Measurements from ENCODE around the gene ZMIZ1. TPM values are rescaled to one million over a fixed set of nuclear protein-coding genes. Genes with fewer than 3 reads are reported as not detected.

Gene ZMIZ1
- total RNA-seq, 1 experiment from 2014 or later = 7.8 TPM

DNA sequence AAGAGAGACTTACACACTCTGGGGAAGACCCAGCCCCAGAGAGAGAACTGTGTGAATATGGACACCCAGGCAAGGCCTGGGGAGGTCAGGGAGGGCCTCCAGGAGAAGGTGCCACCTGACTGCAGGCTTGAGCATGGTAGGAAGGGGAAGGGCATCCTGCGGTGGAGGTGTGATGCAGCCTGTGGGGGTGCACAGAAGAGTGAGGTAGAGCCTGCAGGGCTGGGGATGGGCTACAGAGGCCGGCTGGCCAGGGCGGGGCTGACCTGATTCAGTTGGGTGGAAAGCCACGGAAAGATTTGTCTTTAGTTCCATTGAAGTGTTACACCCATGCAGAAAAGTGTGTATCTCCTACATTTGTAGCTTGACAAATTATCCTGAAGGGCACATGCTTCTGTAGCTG lies 47.6 kb downstream of the ZMIZ1 start:
- in situ Hi-C loops (cut with HindIII; ENCODE audit: low pct_unique_long_range_greater_than_20kb, low sequenced_read_pairs) = no loop called here
- DNase-seq (ENCODE audit: low read depth, low spot score) = no peak

DNA sequence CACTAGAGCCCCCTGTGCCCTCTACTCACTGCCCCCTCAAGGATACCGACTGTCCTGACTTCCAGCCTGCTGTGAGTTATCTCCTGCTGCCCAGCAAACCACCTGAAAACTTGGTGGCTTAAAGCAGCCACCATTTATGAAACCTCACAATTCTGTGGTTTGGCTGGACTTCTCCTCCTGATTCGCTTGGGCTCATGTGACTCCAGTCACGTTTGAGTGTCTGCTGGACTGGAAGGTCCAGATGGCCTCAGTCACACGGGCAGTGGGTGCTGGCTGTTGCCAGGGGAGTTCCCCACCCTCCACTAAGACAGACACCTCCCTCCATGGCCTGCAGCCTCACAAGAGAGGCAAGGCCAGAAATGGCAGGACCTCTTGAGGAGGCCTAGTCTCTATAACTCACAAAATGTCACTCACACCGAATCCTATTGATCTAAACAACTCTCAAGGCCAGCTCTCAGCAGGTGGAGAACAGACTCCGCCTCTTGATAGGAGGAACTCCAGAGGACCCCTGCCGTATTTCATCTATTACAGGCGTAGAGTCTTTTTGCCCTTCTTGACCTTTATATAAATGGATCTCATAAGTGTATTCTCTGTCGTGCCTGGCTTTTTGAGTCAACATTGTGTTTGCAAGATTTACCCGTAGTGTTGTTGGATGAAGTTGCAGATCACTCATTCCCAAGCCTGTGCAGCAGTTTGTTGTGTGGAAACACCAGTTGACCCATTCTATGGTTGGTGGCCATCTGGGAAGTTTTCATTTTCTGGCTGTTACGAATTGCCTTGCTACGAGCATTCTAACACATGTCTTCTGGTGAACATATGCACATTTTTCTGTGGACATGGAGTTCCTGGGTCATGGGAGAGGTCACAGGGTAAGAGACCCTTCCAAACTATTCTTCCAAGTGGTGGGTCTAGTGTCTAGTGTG lies 48.3 kb downstream of the ZMIZ1 start:
- in situ Hi-C loops (cut with HindIII; ENCODE audit: low pct_unique_long_range_greater_than_20kb, low sequenced_read_pairs) = no loop called here
- peak; percentile 38 for DNase-seq (ENCODE audit: low read depth, low spot score)

- no peak for DNase-seq (ENCODE audit: low read depth, low spot score)
- in situ Hi-C loops (cut with HindIII; ENCODE audit: low pct_unique_long_range_greater_than_20kb, low sequenced_read_pairs) = no loop called here
Observed at GRCh38 chr10:79118286-79119202, 49.8 kb downstream of the ZMIZ1 start.

DNA sequence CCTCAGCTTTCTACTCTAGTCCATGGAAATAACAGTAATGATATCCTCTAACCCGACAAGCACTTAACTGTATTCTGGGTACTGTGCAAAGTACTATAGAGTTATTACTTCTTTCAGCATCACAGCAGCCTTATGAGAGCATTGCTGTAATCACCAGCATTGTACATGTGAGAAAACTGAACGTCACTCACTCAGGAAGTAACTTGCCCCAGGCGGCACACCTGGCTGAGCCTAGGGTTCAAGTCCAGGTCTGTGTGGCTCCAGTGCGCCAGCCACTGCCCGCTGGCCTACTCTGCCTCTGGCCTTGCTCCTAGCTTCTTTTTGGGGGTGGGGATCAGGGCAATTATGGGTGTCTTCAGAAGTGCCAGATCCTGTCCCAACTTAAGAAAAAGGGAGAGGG lies 50.5 kb downstream of the ZMIZ1 start:
- in situ Hi-C loops (cut with HindIII; ENCODE audit: low pct_unique_long_range_greater_than_20kb, low sequenced_read_pairs) = no loop called here

GRCh38 chr10:79123547-79123963 lies 54.8 kb downstream of the ZMIZ1 start:
- DNase-seq (ENCODE audit: low read depth, low spot score) = no peak
- in situ Hi-C loops (cut with HindIII; ENCODE audit: low pct_unique_long_range_greater_than_20kb, low sequenced_read_pairs) = no loop called here

More for the DNA sequence above, 50.5 kb downstream of the ZMIZ1 start:
- DNase-seq (ENCODE audit: low read depth, low spot score) = no peak

DNA sequence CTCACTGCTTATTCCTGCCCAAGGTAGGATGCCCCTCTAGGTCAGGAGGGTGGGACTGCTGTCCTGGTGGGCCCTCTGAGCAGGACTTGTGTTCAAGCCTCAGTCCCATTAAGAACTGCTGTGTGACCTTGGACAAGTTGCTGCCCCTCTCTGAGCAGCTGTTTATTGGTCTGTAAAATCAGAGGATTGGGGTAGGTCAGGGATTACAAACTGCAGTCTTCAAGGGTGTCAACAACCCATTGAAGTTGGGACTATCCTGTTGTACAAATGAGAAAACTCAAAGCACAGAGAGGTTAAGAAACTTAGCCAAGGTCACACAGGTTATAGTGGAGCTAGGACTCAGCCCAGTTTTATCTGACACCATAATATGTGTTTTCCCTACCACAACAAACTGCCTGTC lies 55.3 kb downstream of the ZMIZ1 start:
- no peak for DNase-seq (ENCODE audit: low read depth, low spot score)
- in situ Hi-C loops (cut with HindIII; ENCODE audit: low pct_unique_long_range_greater_than_20kb, low sequenced_read_pairs) = no loop called here

GRCh38 chr10:79125092-79125491 lies 56.3 kb downstream of the ZMIZ1 start:
- in situ Hi-C loops (cut with HindIII; ENCODE audit: low pct_unique_long_range_greater_than_20kb, low sequenced_read_pairs) = no loop called here
- no peak for DNase-seq (ENCODE audit: low read depth, low spot score)

DNA sequence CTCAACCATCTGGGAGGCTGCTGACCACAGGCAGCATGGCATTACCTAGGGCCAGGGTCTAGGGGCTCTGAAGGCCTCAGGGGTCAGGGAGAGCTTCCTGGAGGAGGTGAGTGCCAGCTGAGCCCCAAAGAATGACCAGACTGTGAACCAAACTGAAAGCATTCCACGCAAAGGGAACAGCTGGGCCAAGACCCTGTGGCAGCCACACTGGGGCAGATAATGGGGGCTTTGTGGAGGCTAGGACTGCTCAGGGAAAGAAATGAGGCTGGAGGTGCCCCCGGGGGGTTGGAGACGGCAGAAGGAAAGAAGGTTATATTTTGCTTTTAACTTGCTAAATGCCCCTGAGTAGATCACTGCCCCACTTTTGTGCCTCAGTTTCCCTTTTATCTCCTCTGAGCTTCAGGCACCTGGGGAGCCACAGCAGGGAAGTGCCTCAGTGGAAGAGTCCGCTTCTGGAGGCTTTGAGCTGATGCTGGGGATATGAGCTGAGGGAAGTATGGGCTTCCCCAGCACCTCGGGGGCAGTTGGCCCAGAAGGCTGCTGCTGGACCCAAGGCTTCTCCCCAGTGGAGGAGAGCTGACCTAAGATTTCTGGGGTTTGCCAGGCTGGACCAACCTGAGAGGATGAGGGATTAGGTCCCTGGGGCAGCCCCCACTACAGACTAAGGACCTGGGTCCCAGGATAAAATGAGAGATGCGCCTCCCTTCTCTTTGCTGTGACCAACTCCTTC lies 57.8 kb downstream of the ZMIZ1 start:
- no peak for DNase-seq (ENCODE audit: low read depth, low spot score)
- in situ Hi-C loops (cut with HindIII; ENCODE audit: low pct_unique_long_range_greater_than_20kb, low sequenced_read_pairs) = no loop called here

GRCh38 chr10:79127151-79127961 lies 58.6 kb downstream of the ZMIZ1 start:
- no peak for DNase-seq (ENCODE audit: low read depth, low spot score)
- in situ Hi-C loops (cut with HindIII; ENCODE audit: low pct_unique_long_range_greater_than_20kb, low sequenced_read_pairs) = no loop called here

- DNase-seq (ENCODE audit: low read depth, low spot score) = no peak
- in situ Hi-C loops (cut with HindIII; ENCODE audit: low pct_unique_long_range_greater_than_20kb, low sequenced_read_pairs) = no loop called here
Observed at GRCh38 chr10:79128241-79128922, 59.6 kb downstream of the ZMIZ1 start.

GRCh38 chr10:79128923-79129305 lies 60.1 kb downstream of the ZMIZ1 start:
- in situ Hi-C loops (cut with HindIII; ENCODE audit: low pct_unique_long_range_greater_than_20kb, low sequenced_read_pairs) = no loop called here
- no peak for DNase-seq (ENCODE audit: low read depth, low spot score)

DNA sequence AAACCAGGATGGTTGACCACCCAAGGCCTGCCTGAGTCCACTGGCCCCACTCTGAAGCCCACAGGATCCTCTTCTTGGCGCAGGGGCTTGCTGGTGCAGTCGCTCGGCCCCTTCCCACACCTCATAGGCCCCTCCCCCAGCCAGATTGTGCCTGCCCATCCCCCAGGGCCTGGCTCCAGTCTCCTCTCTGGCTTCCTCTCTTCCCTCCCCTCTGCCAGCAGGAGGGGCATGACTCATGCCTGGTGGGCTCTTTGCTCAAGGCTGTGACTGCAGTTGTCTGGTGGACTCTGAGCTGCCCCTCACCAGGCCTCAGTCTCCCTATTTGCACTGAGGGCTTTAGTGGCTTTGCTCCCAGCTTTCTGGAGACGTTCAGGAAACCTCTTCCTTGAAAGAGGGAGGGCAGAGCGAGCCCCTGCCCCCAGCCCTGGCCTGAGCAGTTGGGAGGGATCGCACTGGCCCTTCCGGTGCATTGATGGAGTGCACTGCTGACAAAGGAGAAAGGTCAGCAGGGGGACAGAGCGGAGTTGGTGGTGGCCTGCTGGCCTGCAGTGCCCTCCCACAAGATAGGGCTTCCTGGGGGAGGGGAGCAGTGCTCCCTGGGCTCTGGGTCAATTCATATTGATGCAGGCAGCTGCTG lies 60.7 kb downstream of the ZMIZ1 start:
- no peak for DNase-seq (ENCODE audit: low read depth, low spot score)
- in situ Hi-C loops (cut with HindIII; ENCODE audit: low pct_unique_long_range_greater_than_20kb, low sequenced_read_pairs) = no loop called here

DNA sequence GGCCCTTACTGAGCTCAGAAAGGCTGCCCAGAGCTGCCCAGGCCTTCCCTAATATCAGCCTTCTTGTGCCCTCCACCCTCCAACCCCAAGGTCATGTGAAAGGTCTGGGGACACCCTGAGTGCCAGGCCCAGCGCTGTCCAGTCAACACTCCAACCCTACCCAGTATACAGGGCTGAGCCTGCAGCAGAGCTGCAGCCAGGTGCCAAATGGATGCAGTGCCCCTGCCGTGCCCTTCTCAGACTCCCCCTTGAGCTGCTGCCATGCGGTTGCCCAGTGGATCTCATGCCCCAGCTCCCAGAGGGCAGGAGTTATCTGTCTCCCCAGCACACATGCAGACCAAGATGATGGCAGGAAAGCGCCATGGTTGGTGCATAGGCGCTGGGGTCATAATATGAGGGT lies 61.5 kb downstream of the ZMIZ1 start:
- in situ Hi-C loops (cut with HindIII; ENCODE audit: low pct_unique_long_range_greater_than_20kb, low sequenced_read_pairs) = no loop called here

DNA sequence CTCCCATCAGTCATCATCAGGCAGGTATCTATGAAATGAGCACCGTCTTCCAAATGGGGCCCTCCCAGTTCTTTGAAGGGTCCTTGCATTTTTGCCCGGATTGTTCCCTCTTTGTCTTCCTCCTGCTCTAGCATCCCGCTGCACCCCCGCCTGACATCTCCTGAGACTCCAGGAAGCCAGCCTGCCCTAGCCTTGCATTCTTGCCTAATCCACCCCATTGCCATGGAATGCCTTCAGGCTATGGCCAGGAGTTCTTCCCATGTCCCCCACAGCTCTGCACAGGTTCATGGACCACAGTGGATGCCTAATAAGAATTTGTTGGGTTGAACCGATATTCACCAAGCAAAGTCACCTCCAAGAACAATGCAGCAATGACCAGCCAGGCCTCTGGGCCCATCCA lies 62.1 kb downstream of the ZMIZ1 start:
- in situ Hi-C loops (cut with HindIII; ENCODE audit: low pct_unique_long_range_greater_than_20kb, low sequenced_read_pairs) = no loop called here
- DNase-seq (ENCODE audit: low read depth, low spot score) = no peak

More for the DNA sequence above, 61.5 kb downstream of the ZMIZ1 start:
- no peak for DNase-seq (ENCODE audit: low read depth, low spot score)

- no peak for DNase-seq (ENCODE audit: low read depth, low spot score)
- in situ Hi-C loops (cut with HindIII; ENCODE audit: low pct_unique_long_range_greater_than_20kb, low sequenced_read_pairs) = no loop called here
Observed at GRCh38 chr10:79131836-79132631, 63.3 kb downstream of the ZMIZ1 start.
